ENCODE measurements around the gene HTATIP2.
"Not testable (repeated sequence)": the region's sequence is repeated elsewhere in the genome, so short reads cannot be mapped to it uniquely, and the experiment has no call there.

HTATIP2 gene

DNA sequence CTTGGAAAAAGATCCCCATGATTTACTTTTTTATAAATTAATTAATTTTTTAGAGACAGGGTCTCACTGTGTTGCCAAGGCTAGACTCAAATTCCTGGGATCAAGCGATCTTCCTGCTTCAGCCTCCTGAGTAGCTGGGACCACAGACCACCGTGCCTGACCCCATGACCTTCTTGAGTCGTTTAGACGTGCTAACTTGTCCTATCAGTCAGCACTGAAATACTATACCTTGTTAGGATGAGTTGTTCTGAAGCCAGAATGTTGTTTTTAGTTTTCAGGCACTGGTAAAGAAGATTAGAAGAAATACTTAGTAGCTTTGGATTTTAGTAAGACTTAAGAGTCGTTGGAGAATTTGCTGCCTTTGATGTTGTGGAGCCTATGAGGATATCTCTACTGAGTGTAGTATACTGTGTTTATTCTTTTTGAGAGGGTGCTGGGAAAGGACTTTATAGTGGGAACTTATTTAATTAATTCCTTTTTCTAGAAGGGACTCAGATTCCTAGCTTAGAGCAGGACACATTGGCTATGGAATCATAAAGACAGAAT, 8.6 kb downstream of the HTATIP2 start:
- DNase-seq = no peak

GRCh38 chr11:20373147-20373546, 9.6 kb downstream of the HTATIP2 start:
- DNase-seq = no peak

DNA sequence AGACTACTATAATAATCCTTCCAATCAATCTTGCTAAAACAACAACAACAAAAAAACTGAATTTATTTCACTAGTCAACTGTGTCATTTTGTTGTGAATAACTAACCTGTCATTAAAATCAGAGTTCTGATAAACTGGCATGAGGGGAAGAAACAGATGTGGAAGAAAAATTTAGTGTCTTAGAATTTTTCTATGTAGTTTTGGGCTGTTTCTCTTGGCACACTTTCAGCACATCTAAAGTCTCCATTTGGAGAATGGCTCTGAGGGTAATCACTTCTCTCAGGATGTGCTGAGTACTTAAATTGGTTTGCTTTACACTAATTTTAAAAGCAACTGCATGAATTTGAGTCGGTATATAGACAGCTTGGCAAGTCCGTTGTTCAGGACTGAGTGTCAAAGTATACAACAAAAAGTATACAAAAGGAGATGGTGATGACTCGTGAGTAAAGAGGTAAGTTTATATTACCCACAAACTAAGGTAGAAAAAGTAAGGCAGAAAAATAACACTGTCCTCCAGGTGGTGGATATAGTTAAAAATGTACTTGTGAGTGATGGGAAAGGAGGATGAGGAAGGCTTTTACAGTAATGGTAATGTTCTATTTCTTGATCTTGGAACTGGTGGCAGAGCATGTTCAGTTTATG, 10.2 kb downstream of the HTATIP2 start:
- DNase-seq = no peak

DNA sequence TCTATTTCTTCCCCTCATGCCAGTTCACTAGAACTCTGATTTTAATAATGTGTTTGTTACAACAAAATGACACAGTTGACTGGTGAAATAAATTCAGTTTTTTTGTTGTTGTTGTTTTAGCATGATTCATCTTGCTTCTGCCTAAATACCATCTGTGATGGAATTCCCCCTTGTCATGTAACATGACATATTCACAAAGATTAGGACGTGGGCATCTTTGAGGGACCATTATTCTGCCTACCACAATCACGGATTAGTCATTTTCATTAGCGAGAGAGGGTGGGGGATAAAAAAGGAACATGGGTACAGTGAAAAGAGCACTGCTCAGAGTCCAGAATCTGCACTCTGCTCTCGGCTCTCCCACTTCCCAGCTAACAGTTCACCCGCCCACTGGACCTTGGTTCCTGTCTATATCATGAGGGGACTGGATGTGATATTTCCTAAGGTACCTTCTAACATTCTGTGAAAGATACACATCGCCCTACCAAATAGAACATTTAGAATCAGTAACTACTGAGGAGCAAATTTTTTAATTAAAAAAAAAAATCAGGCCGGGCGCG, 11.3 kb downstream of the HTATIP2 start:
- no peak for DNase-seq

DNA sequence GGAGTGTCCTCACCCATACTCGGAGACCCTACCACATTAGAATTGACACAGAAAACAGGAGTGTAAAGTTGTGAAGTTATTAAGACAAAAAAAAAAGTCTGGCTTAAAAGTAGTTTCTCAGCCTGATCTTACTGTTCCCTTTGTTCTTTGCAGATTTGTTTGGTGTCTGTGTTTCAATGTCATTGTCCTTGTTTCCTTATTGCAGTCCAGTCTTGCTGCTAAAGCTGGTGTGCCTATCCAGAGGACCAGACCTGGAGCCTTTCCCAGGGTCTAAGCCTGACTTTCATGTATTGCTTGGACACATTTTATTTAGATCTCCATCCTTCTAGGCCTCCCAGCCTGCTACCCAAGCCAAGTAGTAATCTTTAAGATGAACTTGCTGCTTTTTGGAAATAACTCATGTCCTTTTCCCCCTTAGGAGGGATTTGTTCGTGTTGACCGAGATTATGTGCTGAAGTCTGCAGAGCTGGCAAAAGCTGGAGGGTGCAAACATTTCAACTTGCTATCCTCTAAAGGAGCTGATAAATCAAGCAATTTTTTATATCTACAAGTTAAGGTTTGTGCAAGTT, 12.7 kb downstream of the HTATIP2 start:
- no peak for DNase-seq

DNA sequence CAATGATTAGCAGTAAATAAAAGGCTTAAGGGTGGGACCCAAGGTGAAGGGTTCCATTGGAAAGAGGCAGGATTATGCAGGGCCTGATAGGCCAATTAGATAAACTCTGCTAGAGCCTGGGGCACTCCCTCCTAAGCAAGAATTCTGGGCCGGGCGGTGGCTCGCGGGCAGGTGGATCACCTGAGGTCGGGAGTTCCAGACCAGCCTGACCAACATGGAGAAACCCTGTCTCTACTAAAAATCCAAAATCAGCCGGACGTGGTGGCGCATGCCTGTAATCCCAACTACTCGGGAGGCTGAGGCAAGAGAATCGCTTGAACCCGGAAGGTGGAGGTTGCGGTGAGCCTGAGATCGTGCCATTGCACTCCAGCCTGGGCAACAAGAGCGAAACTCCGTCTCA, 22.5 kb downstream of the HTATIP2 start:
- DNase-seq = not testable (repeated sequence)

DNA sequence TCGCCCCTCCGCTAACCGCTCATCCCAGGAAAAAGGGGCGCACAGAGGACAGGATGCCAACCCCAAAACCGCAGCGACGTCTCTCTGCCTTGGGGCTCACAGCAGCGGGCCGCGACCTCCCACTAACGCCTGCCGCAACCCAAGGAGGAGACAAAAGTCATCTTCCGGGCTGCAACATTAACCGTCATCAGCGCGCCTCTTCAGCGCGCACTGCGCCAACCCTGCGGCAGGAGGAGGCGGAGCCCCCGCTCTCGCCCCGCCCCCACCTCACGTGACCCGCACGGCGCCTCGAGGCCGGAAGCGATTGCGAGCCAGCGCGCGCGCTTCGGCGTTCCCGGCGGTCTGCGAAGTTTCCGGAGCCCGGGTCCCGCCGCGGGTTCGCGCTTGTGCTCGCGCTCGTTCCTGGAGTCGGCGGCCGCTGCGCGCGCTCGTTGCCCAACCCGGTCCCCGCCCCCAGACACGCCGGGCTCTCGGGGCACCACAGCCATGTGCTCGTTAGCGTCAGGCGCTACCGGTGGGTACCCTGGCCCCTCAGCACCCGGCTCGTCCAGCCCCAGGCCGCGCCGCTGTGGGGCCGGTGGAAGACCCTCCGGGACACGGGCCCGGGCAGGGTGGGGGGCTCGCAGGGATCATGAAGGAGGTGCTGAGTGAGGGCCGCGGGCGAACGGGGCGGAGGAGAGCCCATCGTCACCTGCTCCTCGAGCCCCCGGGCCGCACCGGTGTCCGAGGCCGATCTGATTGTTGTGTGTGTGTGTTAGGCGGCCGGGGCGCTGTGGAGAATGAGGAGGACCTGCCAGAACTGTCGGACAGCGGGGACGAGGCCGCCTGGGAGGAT, 24.0 kb downstream of the HTATIP2 start, which contains the start of gene PRMT3:
Gene PRMT3 (plus strand): TSS at position 456 of the 835 bp plus-strand sequence. CDS start 31 bp downstream, at position 487.
- peak; percentile 97 for DNase-seq

GRCh38 chr11:20388096-20389055, 24.9 kb downstream of the HTATIP2 start:
- no peak for DNase-seq

DNA sequence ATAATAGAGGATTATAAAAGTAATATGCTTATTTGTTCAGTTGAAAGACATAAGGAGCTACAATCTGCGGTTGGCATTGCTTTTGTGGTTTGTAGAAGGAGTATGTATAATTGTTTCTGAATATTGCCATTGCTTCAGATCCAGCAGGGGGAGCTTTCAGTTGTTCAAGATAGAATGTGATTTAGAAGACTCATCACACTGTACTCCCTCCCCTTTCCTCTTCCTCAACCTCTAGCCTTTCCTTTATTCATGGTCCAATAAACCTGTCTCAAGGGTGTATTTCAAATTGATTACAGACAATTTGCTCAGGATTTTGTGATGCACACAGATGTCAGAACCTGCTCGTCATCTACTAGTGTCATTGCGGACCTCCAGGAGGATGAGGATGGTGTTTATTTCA, 33.8 kb downstream of the HTATIP2 start:
- no peak for DNase-seq

DNA sequence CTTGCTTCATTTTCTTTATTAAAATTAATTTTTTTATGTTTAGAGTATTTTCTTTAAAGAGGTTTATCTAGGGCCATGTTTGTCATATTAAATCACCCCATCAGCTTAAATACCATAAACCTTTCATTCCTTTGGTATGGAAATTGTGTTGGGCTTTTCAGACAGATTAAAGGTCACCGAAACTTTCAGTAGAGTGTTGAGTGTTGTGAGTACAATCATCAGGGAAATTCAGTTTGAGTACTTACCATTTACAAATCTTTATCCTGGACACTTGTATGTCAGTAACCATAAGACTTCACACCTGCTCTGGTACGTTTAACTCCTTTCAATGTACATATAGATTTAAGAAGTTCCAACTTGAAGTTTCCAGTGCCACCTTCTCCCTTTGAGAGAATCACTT, 36.0 kb downstream of the HTATIP2 start:
- no peak for DNase-seq

DNA sequence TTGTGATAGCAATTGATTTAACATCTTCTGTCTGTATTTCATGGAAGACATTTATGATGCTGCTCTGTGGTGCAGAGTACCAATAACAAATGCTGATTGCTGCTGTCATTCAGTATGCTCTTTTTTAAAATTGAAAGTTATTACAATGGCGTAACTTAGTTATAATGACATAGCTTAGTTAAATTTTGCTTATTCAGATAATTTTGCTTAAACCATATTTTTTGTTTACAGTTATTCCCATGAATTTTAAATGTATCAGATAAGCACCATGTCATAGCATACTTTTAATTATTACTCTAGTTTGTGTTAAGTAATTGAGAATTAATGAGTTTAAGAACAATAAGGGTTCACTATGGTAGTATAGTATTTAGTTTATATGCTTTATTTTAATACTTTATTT, 39.5 kb downstream of the HTATIP2 start:
- DNase-seq = no peak

- DNase-seq = no peak
Observed at GRCh38 chr11:20406484-20406883, 43.0 kb downstream of the HTATIP2 start.

DNA sequence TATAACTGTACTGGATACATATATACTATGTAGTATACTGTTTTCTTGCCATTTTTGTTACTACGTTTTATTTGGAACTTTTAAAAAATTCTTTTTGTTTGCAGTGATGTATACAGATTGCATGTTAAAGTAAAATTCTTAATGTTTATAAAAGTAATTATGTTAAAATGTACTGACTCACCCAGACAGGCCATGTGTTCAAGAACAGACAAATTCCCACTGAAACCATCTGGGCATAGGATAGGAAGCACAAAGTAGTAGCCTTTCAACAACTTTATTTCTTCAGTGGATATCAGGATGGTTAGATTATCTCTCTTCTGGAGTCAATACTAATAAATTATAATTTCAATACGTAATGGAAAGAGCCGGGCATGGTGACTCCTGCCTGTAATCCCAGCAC, 43.8 kb downstream of the HTATIP2 start:
- DNase-seq = no peak

DNA sequence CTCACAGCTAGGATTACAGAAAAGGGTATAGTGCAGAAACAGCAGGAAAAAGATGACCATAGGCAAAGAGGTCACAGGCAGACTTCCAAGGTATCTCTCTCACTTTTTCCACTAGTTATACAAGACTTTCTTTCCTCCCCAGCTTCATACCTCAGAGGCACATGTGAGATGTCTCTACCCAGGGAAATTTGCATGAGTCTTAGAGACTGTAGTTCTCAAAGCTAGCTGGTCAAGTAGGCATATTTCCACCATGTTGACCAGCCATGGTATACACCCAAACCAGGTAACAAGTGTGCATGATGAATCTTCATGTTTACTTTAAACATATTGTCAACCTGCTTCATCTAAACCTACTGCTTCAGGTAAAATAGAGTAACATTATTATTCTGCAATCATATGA, 51.9 kb downstream of the HTATIP2 start:
- DNase-seq = no peak

- no peak for DNase-seq
Observed at GRCh38 chr11:20417771-20418170, 54.3 kb downstream of the HTATIP2 start.

GRCh38 chr11:20421946-20422345, 58.4 kb downstream of the HTATIP2 start:
- DNase-seq = no peak

DNA sequence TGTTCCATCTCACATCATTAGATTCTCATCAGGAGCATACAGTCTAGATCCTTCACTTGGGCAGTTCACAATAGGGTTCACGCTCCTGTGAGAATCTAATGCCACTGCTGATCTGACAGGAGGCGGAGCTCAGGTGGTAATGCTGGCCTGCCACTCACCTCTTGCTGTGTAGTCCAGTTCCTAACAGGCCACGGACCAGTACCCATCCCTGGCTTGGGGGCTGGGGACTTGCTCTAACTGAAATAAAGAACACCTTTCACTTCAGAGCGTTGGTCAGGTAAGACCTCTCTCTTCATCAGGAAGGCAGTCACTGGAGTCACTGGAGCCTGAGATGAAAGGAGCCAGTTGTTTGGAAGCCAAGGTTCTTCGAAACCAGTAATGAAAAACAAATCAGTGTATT, 65.7 kb downstream of the HTATIP2 start:
- DNase-seq = no peak

Data from left hindlimb (tissue), 1 donor.